ENCODE measurements around the gene PEX11A.

Gene PEX11A

DNA sequence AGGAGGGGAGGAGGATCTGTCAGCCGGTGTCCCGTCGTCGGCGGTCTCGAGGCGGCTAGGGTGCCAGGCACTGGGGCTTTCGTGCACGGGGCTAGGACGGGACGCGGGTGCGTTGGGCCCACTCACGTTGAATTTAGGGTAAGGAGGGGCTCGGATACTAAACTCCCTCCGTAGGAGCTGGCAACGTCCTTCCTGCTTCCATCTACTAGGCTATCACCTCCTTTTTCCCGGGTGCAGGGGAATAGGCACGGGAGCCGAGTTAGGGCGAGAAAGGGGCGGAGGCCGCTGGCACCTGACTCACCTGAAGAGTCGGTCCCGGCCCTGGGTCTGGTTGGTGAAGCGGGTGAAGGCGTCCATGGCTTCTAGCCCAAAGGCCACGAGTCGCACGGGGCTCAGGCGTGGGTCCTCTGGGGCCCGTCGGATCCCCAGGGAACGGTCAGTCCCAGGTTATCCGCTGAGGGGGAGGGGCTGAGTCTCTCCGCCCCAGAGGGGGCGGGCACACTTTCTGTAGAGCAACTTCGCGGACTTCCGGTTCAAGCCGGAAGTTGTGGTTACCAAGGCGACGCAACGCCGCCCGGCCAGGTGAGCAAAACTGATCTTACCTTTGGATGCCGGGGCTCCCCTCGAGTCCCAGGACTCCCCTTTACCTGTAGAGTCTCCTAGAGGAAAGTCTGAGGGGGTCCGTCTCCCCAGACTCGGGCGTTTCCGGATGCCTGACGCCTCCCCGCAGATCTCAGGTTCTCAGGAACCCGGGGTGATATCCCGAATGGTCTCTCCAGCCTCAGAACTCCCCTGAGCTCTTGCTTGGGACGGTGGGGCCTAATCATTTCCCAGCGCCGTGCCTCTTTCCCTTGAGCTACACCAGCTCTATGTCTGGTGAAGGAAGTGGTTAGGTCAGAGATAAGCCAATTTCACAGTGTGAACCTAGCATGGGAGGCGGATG is at the start of gene PEX11A, which contains the start of gene WDR93:
TSS of gene PEX11A (minus strand) at position 479 of the 943 bp plus-strand sequence. CDS start at position 357, 122 bp downstream.
TSS of gene WDR93 (plus strand) at position 536 of the 943 bp plus-strand sequence. CDS start 10,936 bp downstream, outside the sequence.
- H3K9me3 ChIP-seq (ENCODE audit: control insufficient read depth, insufficient read depth, low read depth, low read length) = no peaks in the 10 kb centered on the region
- CTCF ChIA-PET = interaction anchor here (0.6 to 1.2 kb wide), 3 partner anchors 9 to 493 kb away, joined by 3 to 6 read pairs (median 4); no protein-coding TSS in a partner anchor
- POLR2A ChIA-PET = interaction anchor here (1.1 kb wide), 1 partner anchor 9 kb away, joined by 3 read pairs; no protein-coding TSS in a partner anchor
- H3K27ac ChIP-seq (ENCODE audit: extremely low read depth, low read depth, low read length) = peak within 1 kb of the TSS; percentile 58; the same call in 1 of the 2 replicates
- peaks cover 0 to 8% of the 10 kb centered on the region in 2 experiments; a peak in 2 of 3 replicates for H3K36me3 ChIP-seq (ENCODE audit: control insufficient read depth in 2 of 2, insufficient read depth in 1 of 2, low read length in 2 of 2)
- peak within 1 kb of the TSS; percentile 91 for H3K4me3 ChIP-seq (ENCODE audit: low read depth, low read length)
- no peaks in the 10 kb centered on the region for H3K4me1 ChIP-seq (ENCODE audit: control insufficient read depth, insufficient read depth, low read length)
- TF ChIP-seq, protein P1, sequence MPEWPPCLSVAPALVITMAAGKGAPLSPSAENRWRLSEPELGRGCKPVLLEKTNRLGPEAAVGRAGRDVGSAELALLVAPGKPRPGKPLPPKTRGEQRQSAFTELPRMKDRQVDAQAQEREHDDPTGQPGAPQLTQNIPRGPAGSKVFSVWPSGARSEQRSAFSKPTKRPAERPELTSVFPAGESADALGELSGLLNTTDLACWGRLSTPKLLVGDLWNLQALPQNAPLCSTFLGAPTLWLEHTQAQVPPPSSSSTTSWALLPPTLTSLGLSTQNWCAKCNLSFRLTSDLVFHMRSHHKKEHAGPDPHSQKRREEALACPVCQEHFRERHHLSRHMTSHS (tag by site-specific recombination; IDR thresholded peaks at IDR 0.05) = no peak
- TF ChIP-seq ZNF660 (tag by site-specific recombination; IDR thresholded peaks at IDR 0.05) (peak; percentile 52; the same call in 1 of the 2 replicates), ZBTB26 (tag by site-specific recombination; optimal IDR thresholded peaks at IDR 0.05) (peak; percentile 54), ZBTB8A (tag by site-specific recombination; IDR thresholded peaks at IDR 0.05) (peak; percentile 97), ZEB2 (tag by site-specific recombination; IDR thresholded peaks at IDR 0.05) (peak; percentile 91), ZBTB10 (tag by site-specific recombination; IDR thresholded peaks at IDR 0.05) (peak; percentile 18; the same call in 1 of the 2 replicates), EGR2 (tag by site-specific recombination; IDR thresholded peaks at IDR 0.05; ENCODE audit: low read depth) (no peak), ZNF423 (tag by site-specific recombination; IDR thresholded peaks at IDR 0.05) (peak; percentile 93), ZNF837 (tag by site-specific recombination; IDR thresholded peaks at IDR 0.05) (no peak), ZNF561 (tag by site-specific recombination; IDR thresholded peaks at IDR 0.05; ENCODE audit: borderline replicate concordance) (0 out of 2 replicates have a peak, but pooled peaks have one; percentile 61), KLF8 (tag by site-specific recombination; IDR thresholded peaks at IDR 0.05) (peak; percentile 77), KLF10 (tag by site-specific recombination; IDR thresholded peaks at IDR 0.05) (peak; percentile 60; the same call in 1 of the 2 replicates), ZNF335 (tag by site-specific recombination; conservative IDR thresholded peaks at IDR 0.05) (peak; percentile 95), RBAK (tag by site-specific recombination; IDR thresholded peaks at IDR 0.05) (no peak), SP3 (tag by site-specific recombination; IDR thresholded peaks at IDR 0.05) (peak; percentile 82; the same call in 1 of the 2 replicates), ZNF223 (tag by site-specific recombination; IDR thresholded peaks at IDR 0.05) (no peak), ZNF416 (tag by site-specific recombination; IDR thresholded peaks at IDR 0.05) (no peak), ZNF366 (tag by site-specific recombination; conservative IDR thresholded peaks at IDR 0.05) (no peak)
- TF ChIP-seq, protein P2, sequence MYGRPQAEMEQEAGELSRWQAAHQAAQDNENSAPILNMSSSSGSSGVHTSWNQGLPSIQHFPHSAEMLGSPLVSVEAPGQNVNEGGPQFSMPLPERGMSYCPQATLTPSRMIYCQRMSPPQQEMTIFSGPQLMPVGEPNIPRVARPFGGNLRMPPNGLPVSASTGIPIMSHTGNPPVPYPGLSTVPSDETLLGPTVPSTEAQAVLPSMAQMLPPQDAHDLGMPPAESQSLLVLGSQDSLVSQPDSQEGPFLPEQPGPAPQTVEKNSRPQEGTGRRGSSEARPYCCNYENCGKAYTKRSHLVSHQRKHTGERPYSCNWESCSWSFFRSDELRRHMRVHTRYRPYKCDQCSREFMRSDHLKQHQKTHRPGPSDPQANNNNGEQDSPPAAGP (tag by site-specific recombination; IDR thresholded peaks at IDR 0.05) = peak; percentile 60; the same call in 1 of the 2 replicates
- TF ChIP-seq, protein P3, sequence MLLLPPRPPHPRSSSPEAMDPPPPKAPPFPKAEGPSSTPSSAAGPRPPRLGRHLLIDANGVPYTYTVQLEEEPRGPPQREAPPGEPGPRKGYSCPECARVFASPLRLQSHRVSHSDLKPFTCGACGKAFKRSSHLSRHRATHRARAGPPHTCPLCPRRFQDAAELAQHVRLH (tag by site-specific recombination; IDR thresholded peaks at IDR 0.05) = 0 out of 2 replicates have a peak, but pooled peaks have one; percentile 40
- TF ChIP-seq, protein P4, sequence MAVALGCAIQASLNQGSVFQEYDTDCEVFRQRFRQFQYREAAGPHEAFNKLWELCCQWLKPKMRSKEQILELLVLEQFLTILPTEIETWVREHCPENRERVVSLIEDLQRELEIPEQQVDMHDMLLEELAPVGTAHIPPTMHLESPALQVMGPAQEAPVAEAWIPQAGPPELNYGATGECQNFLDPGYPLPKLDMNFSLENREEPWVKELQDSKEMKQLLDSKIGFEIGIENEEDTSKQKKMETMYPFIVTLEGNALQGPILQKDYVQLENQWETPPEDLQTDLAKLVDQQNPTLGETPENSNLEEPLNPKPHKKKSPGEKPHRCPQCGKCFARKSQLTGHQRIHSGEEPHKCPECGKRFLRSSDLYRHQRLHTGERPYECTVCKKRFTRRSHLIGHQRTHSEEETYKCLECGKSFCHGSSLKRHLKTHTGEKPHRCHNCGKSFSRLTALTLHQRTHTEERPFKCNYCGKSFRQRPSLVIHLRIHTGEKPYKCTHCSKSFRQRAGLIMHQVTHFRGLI (tag by site-specific recombination; IDR thresholded peaks at IDR 0.05) = no peak
- TF ChIP-seq, protein P5, sequence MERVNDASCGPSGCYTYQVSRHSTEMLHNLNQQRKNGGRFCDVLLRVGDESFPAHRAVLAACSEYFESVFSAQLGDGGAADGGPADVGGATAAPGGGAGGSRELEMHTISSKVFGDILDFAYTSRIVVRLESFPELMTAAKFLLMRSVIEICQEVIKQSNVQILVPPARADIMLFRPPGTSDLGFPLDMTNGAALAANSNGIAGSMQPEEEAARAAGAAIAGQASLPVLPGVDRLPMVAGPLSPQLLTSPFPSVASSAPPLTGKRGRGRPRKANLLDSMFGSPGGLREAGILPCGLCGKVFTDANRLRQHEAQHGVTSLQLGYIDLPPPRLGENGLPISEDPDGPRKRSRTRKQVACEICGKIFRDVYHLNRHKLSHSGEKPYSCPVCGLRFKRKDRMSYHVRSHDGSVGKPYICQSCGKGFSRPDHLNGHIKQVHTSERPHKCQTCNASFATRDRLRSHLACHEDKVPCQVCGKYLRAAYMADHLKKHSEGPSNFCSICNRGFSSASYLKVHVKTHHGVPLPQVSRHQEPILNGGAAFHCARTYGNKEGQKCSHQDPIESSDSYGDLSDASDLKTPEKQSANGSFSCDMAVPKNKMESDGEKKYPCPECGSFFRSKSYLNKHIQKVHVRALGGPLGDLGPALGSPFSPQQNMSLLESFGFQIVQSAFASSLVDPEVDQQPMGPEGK (tag by site-specific recombination; IDR thresholded peaks at IDR 0.05) = peak; percentile 92
- TF ChIP-seq, protein P6, sequence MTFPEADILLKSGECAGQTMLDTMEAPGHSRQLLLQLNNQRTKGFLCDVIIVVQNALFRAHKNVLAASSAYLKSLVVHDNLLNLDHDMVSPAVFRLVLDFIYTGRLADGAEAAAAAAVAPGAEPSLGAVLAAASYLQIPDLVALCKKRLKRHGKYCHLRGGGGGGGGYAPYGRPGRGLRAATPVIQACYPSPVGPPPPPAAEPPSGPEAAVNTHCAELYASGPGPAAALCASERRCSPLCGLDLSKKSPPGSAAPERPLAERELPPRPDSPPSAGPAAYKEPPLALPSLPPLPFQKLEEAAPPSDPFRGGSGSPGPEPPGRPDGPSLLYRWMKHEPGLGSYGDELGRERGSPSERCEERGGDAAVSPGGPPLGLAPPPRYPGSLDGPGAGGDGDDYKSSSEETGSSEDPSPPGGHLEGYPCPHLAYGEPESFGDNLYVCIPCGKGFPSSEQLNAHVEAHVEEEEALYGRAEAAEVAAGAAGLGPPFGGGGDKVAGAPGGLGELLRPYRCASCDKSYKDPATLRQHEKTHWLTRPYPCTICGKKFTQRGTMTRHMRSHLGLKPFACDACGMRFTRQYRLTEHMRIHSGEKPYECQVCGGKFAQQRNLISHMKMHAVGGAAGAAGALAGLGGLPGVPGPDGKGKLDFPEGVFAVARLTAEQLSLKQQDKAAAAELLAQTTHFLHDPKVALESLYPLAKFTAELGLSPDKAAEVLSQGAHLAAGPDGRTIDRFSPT (tag by site-specific recombination; IDR thresholded peaks at IDR 0.05) = peak; percentile 63

Measured in HEK293 (cell line).